ENCODE results near the gene KANSL1L. TPM values are rescaled to one million over a fixed set of nuclear protein-coding genes. Genes with fewer than 3 reads are reported as not detected.

KANSL1L gene
- total and polyA plus RNA-seq, 10 of the 15 experiments (the other 5 are each of a cell fraction or from before 2014, with no cell fraction given) = 1.2 to 9.5 (median 3.7) TPM

DNA sequence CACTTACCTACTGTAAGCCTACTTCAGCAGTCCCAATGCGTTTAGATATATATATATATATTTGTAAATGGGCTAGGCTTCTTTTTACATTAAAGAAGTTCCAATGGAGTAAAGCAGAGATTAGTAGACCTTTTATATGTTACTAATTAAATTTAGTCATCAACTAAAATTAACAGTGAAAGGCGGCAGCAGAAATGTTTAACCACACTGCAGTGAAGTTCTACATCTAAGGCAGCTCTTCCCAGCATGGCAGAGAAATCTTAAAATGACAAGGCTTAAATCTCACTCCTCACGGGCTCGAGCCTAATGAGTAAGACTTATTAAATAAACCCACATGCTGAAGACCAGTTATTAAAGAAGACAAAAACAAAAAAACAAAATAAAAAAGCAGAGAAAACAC lies 19.1 kb upstream of the KANSL1L start:
- DNase-seq (ENCODE audit: low read depth, low spot score) (no peak), FAIRE-seq (no peak), ATAC-seq (peak; percentile 68)
- intact Hi-C loops (cut with micrococcal nuclease; ENCODE audit: unreplicated experiment) (loop anchor here (10.0 kb wide), 1 partner anchor 396 kb away; no protein-coding TSS in a partner anchor), in situ Hi-C loops (cut with MboI) (loop anchor here (25.0 kb wide), 1 partner anchor 1803 kb away; no protein-coding TSS in a partner anchor)
- Histone ChIP-seq H3K4me1 (ENCODE audit: control insufficient read depth, insufficient read depth, low read length) (no peaks in the 10 kb centered on the region), H3K27ac (ENCODE audit: control insufficient read depth, insufficient read depth) (no peak overlapping the region), H4K20me1 (ENCODE audit: control insufficient read depth, insufficient read depth) (no peaks in the 10 kb centered on the region), H3K9me3 (replicated peaks; ENCODE audit: control insufficient read depth, insufficient read depth, low read length) (no peaks in the 10 kb centered on the region), H3K9ac (ENCODE audit: control insufficient read depth, insufficient read depth, low read length) (no peak overlapping the region), H3K36me3 (ENCODE audit: control insufficient read depth in 2 of 2, insufficient read depth in 2 of 2, low read length in 1 of 2) (no peaks in the 10 kb centered on the region), H3K4me3 (no peak overlapping the region), H3K79me2 (ENCODE audit: control insufficient read depth, insufficient read depth, low read length) (no peaks in the 10 kb centered on the region), H3K4me2 (ENCODE audit: control insufficient read depth, insufficient read depth) (no peak overlapping the region), H3K27me3 (replicated peaks in 1 of 2; ENCODE audit: control insufficient read depth in 2 of 2, insufficient read depth in 2 of 2, low read length in 1 of 2) (no peaks in the 10 kb centered on the region), H2AFZ (ENCODE audit: control insufficient read depth, low read depth, low read length) (no peak overlapping the region)
- TF ChIP-seq NR2C1 (IDR thresholded peaks at IDR 0.05) = no peak
- TF ChIP-seq TCF3 (IDR thresholded peaks at IDR 0.05; ENCODE audit: borderline replicate concordance, insufficient read depth, low read depth, low read length) = no peak
- no peak for TF ChIP-seq NFIC (IDR thresholded peaks at IDR 0.05; ENCODE audit: low read depth, low read length)
- TF ChIP-seq RELA (IDR thresholded peaks at IDR 0.05; ENCODE audit: borderline replicate concordance, partially characterized antibody) = no peak
- ChIA-PET CTCF (interaction anchor here (0.9 to 3.7 kb wide), 5 partner anchors 8 to 212 kb away, joined by 3 to 13 read pairs (median 4); no protein-coding TSS in a partner anchor), POLR2A (interaction anchor here (1.0 to 1.1 kb wide), 2 partner anchors 186 to 205 kb away, joined by 3 read pairs; no protein-coding TSS in a partner anchor), RAD21 (ENCODE audit: unreplicated experiment) (interaction anchor here (1.0 to 1.5 kb wide), 7 partner anchors 9 to 118 kb away, joined by 3 to 5 read pairs (median 4); partner anchors contain the start of gene KANSL1L), SMC1A (ENCODE audit: uncharacterized antibody, unreplicated experiment) (interaction anchor here (0.7 to 2.3 kb wide), 9 partner anchors 13 to 214 kb away, joined by 3 to 10 read pairs (median 4); partner anchors contain the start of gene KANSL1L)
- WGBS (ENCODE audit: insufficient coverage, insufficient replicate concordance, low lambda C conversion rate, missing lambda C conversion rate) = 47% methylated on average over 4 of the region's 4 CpGs
- no TSS peak for BruUV-seq (replicated peaks)

DNA sequence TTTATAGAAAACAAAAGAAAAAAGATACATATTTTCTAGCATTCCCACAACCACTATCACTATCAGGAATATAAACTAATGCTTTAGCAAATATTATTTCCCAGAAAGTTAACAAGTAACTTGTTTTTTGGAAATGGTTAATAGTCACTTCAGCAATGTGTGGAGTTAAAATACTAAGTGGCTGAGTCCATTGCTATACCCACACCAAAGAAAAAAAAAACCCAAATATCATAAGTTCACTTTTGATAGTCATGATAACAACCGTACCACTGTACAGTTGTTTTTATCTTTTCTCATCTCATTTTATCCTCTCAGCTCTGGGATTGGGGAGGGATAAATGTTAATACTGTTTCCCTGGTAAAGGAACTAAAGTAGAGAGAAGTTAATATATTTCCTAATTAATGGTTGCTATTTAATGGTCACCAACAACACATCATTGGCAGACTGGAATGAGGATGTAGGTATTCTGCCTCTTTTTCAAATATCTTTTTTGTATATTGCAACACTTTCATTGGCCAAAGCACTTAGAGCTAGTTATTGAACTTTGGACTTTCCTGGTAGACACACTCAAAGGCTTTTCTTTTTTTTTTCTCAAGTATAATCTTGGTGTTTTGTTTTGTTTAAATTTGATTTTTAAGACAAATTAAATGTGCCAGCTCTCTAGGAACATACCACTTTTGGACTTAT lies 18.4 kb upstream of the KANSL1L start:
- Histone ChIP-seq H3K9me3 (replicated peaks; ENCODE audit: control insufficient read depth, insufficient read depth, low read length) (peaks cover 2% of the 10 kb centered on the region; the same call in 1 of the 3 replicates), H3K27me3 (replicated peaks in 1 of 2; ENCODE audit: control insufficient read depth in 2 of 2, insufficient read depth in 2 of 2, low read length in 1 of 2) (no peaks in the 10 kb centered on the region), H3K4me1 (ENCODE audit: control insufficient read depth, insufficient read depth, low read length) (no peaks in the 10 kb centered on the region), H4K20me1 (ENCODE audit: control insufficient read depth, insufficient read depth) (no peaks in the 10 kb centered on the region), H3K9ac (ENCODE audit: control insufficient read depth, insufficient read depth, low read length) (no peak overlapping the region), H3K36me3 (ENCODE audit: control insufficient read depth in 2 of 2, insufficient read depth in 2 of 2, low read length in 1 of 2) (no peaks in the 10 kb centered on the region), H2AFZ (ENCODE audit: control insufficient read depth, low read depth, low read length) (no peak overlapping the region), H3K27ac (ENCODE audit: control insufficient read depth, insufficient read depth) (no peak overlapping the region), H3K4me3 (no peak overlapping the region), H3K4me2 (ENCODE audit: control insufficient read depth, insufficient read depth) (no peak overlapping the region), H3K79me2 (ENCODE audit: control insufficient read depth, insufficient read depth, low read length) (no peaks in the 10 kb centered on the region)
- ATAC-seq = peak; percentile 75
- ChIA-PET CTCF (interaction anchor here (0.6 to 3.7 kb wide), 7 partner anchors 9 to 429 kb away, joined by 3 to 13 read pairs (median 3); no protein-coding TSS in a partner anchor), RAD21 (ENCODE audit: unreplicated experiment) (interaction anchor here (1.0 to 1.5 kb wide), 8 partner anchors 9 to 117 kb away, joined by 3 to 5 read pairs (median 4); partner anchors contain the start of gene KANSL1L), POLR2A (interaction anchor here (1.0 to 1.3 kb wide), 2 partner anchors 17 to 185 kb away, joined by 3 read pairs; no protein-coding TSS in a partner anchor), SMC1A (ENCODE audit: uncharacterized antibody, unreplicated experiment) (interaction anchor here (0.6 to 2.3 kb wide), 14 partner anchors 12 to 221 kb away, joined by 3 to 10 read pairs (median 3); partner anchors contain the start of gene KANSL1L)
- FAIRE-seq = no peak
- intact Hi-C loops (cut with micrococcal nuclease; ENCODE audit: unreplicated experiment) = loop anchor here (10.0 kb wide), 1 partner anchor 395 kb away; no protein-coding TSS in a partner anchor
- no TSS peak for BruUV-seq (replicated peaks)
- in situ Hi-C loops (cut with MboI) = loop anchor here (25.0 kb wide), 1 partner anchor 1802 kb away; no protein-coding TSS in a partner anchor
- DNase-seq (ENCODE audit: low read depth, low spot score) = no peak
- 59% methylated on average over 1 of the region's 1 CpG for WGBS (ENCODE audit: insufficient coverage, insufficient replicate concordance, low lambda C conversion rate, missing lambda C conversion rate)
- TF ChIP-seq ESRRA (IDR thresholded peaks at IDR 0.05; ENCODE audit: low read length) = no peak
- TF ChIP-seq ZNF384 (IDR thresholded peaks at IDR 0.05; ENCODE audit: borderline replicate concordance, low read depth, low read length) = peak; percentile 51
